PC-9 (cell line): ENCODE measurements around the gene PSME1. TPM values are rescaled to one million over a fixed set of nuclear protein-coding genes. Genes with fewer than 3 reads are reported as not detected.

ENCODE experiments used
- BruUV-seq: library from RNA; stranded (reverse); fragments of 400-500 nt; replicated peaks from 2 replicates; lab custom pipeline; 2021; lab: Mats Ljungman, UMichigan
- CTCF ChIA-PET: fragments of 300-600 bp; sonication (Branson Sonifier 250); formaldehyde crosslinking; loops from one replicate; lab custom pipeline; 2022; ENCODE audit warnings: antibody characterized with exemption; lab: Charles Lee
- POLR2A ChIA-PET: fragments of 300-600 bp; sonication (Branson Sonifier 250); formaldehyde crosslinking; loops from one replicate; lab custom pipeline; 2022; ENCODE audit warnings: antibody characterized with exemption; ENCODE audit not compliant: unreplicated experiment; lab: Charles Lee
- DNase-seq, 2 experiments: peaks; one replicate each; pipeline versions ENCODE4 v3.0.0 to v3.0.0-alpha.2; 2015 to 2022; ENCODE audit warnings: mixed read lengths in 1 of 2
- H2AFZ ChIP-seq: fragments of 200-600 bp; sonication (generic); 2 replicates; pipeline ENCODE4 v1.8.1; 2017; ENCODE audit warnings: antibody characterized with exemption
- H3F3A ChIP-seq: fragments of 200-600 bp; sonication (generic); 2 replicates; pipeline ENCODE4 v1.8.1; 2017; ENCODE audit warnings: antibody characterized with exemption, mild to moderate bottlenecking, low read depth; ENCODE audit not compliant: insufficient read depth
- H3K27ac ChIP-seq: fragments of 200-600 bp; sonication (generic); 2 replicates; pipeline ENCODE4 v1.6.1; 2016; ENCODE audit warnings: mixed run types
- H3K27me3 ChIP-seq: fragments of 200-600 bp; sonication (generic); 2 replicates; pipeline ENCODE4 v1.6.1; 2016; ENCODE audit warnings: low read depth, mixed run types; ENCODE audit not compliant: insufficient read depth
- H3K36me3 ChIP-seq: fragments of 200-600 bp; sonication (generic); 2 replicates; pipeline ENCODE4 v1.6.1; 2016; ENCODE audit warnings: low read depth, mixed run types
- H3K4me1 ChIP-seq: fragments of 200-600 bp; sonication (generic); replicated peaks from 2 replicates; pipeline ENCODE4 v1.6.1; 2016; ENCODE audit warnings: mixed run types; ENCODE audit not compliant: insufficient read depth
- H3K4me2 ChIP-seq: fragments of 200-600 bp; sonication (generic); 2 replicates; pipeline ENCODE4 v1.6.1; 2017; ENCODE audit warnings: mixed run types
- H3K4me3 ChIP-seq: fragments of 200-600 bp; sonication (generic); 2 replicates; pipeline ENCODE4 v1.6.1; 2016; ENCODE audit warnings: mixed run types
- H3K79me2 ChIP-seq: fragments of 200-600 bp; sonication (generic); 2 replicates; pipeline ENCODE4 v1.6.1; 2017; ENCODE audit warnings: low read depth, mixed run types
- H3K9me2 ChIP-seq: fragments of 200-600 bp; sonication (generic); 2 replicates; pipeline ENCODE4 v1.8.1; 2017; ENCODE audit warnings: mild to moderate bottlenecking; ENCODE audit not compliant: insufficient read depth
- H3K9me3 ChIP-seq: fragments of 200-600 bp; sonication (generic); 2 replicates; pipeline ENCODE4 v1.8.1; 2016; ENCODE audit warnings: low read depth; ENCODE audit not compliant: insufficient read depth
- H4K20me1 ChIP-seq: fragments of 200-600 bp; sonication (generic); 2 replicates; pipeline ENCODE4 v1.8.1; 2017; ENCODE audit not compliant: insufficient read depth
- CTCF ChIP-seq: fragments of 200-600 bp; sonication (generic); conservative IDR thresholded peaks from 2 replicates; pipeline ENCODE4 v1.6.1; 2017; ENCODE audit warnings: mixed run types, antibody characterized with exemption, mild to moderate bottlenecking, moderate library complexity
- EZH2 ChIP-seq: fragments of 200-600 bp; sonication (generic); IDR thresholded peaks from 2 replicates; pipeline ENCODE4 v1.8.0; 2017; ENCODE audit warnings: antibody characterized with exemption, low read depth
- intact Hi-C: fragments of 100-400 bp; cut with micrococcal nuclease; formaldehyde crosslinking; loops from one replicate; pipeline ENCODE4 v1.10.0; 2022; ENCODE audit not compliant: unreplicated experiment
- total RNA-seq: library from RNA; stranded (reverse); gene quantifications from 2 replicates; pipeline ENCODE4 v1.2.3, GENCODE V29; 2021

Gene PSME1
- total RNA-seq, 1 experiment from 2014 or later = 174 TPM

DNA sequence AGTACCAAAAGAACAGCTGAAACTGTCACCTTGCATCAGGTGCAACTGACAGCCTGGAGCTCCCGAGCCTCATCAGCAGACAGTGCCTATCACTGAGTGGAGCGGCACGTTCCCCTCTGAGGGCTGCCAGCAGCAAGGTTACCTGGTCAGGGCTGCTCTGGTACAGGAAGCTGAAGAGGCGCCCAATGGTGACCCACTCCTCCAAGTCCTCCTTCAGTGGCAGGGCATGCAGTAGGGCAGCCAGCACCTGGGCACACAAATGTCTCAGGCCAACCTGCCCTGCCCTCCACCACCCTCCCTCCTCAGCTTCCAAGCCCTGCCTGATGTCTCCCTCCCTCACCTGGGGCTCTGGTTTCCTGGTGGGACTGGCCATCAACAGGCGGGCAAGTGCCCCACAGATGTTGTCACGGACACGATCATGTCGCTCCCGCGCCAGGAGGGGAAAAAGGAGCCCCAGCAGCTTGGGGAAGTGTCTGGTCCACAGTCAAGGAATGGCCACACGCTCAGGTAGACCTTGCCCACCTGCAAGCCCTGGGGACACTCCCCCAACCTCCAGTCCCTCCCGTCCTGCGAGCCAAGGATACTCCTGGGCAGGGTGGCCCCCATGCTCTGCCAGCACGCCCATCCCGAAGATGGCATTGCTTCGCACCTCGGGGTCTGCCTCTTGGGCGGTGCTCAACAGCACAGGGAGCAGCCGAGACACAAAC lies 45.5 kb downstream of the PSME1 start:
- Histone ChIP-seq H3K4me2 (no peak overlapping the region), H3K27me3 (no peaks in the 10 kb centered on the region), H3K36me3 (no peaks in the 10 kb centered on the region), H3K27ac (no peak overlapping the region), H3K9me3 (no peaks in the 10 kb centered on the region), H3F3A (no peaks in the 10 kb centered on the region; the same call in 1 of the 2 replicates), H3K4me3 (no peak overlapping the region), H2AFZ (no peak overlapping the region), H3K79me2 (no peaks in the 10 kb centered on the region), H4K20me1 (no peaks in the 10 kb centered on the region; the same call in 1 of the 2 replicates), H3K4me1 (no peaks in the 10 kb centered on the region), H3K9me2 (no peaks in the 10 kb centered on the region)
- CTCF ChIA-PET = no interaction called here
- no peak for DNase-seq
- POLR2A ChIA-PET = interaction anchor here (0.7 kb wide), 1 partner anchor 21 kb away, joined by 3 read pairs; no protein-coding TSS in a partner anchor
- intact Hi-C loops = no loop called here
- no TSS peak for BruUV-seq
- TF ChIP-seq CTCF = no peak
- TF ChIP-seq EZH2 = no peak

- no peaks in the 10 kb centered on the region for H3K27me3 ChIP-seq
- H3K4me1 ChIP-seq = no peaks in the 10 kb centered on the region
- H2AFZ ChIP-seq = no peak overlapping the region
- peaks cover 6% of the 10 kb centered on the region; the same call in 1 of the 2 replicates for H3K79me2 ChIP-seq
- no peaks in the 10 kb centered on the region for H3K9me2 ChIP-seq
- intact Hi-C loops = no loop called here
- H3F3A ChIP-seq = no peaks in the 10 kb centered on the region
- no peak overlapping the region for H3K27ac ChIP-seq
- H3K4me2 ChIP-seq = no peak overlapping the region
- TF ChIP-seq CTCF (no peak), EZH2 (no peak)
- no peaks in the 10 kb centered on the region for H3K36me3 ChIP-seq
- H3K4me3 ChIP-seq = no peak overlapping the region
- ChIA-PET POLR2A (no interaction called here), CTCF (no interaction called here)
- BruUV-seq = no TSS peak
- no peaks in the 10 kb centered on the region for H3K9me3 ChIP-seq
- no peak for DNase-seq
- H4K20me1 ChIP-seq = no peaks in the 10 kb centered on the region; the same call in 1 of the 2 replicates
These were observed 46.3 kb downstream of the PSME1 start for GRCh38 chr14:24182110-24182882.

GRCh38 chr14:24183014-24183481 lies 47.1 kb downstream of the PSME1 start:
- Histone ChIP-seq H3K4me1 (peaks cover 6% of the 10 kb centered on the region), H3K4me3 (no peak overlapping the region), H3K36me3 (no peaks in the 10 kb centered on the region), H3K27me3 (no peaks in the 10 kb centered on the region), H3F3A (no peaks in the 10 kb centered on the region), H2AFZ (no peak overlapping the region), H3K27ac (no peak overlapping the region), H3K79me2 (peaks cover 13% of the 10 kb centered on the region), H3K9me3 (no peaks in the 10 kb centered on the region), H3K4me2 (no peak overlapping the region), H4K20me1 (no peaks in the 10 kb centered on the region; the same call in 1 of the 2 replicates), H3K9me2 (no peaks in the 10 kb centered on the region)
- ChIA-PET CTCF (no interaction called here), POLR2A (interaction anchor here (0.8 kb wide), 1 partner anchor 33 kb away, joined by 4 read pairs; no protein-coding TSS in a partner anchor)
- BruUV-seq = no TSS peak
- TF ChIP-seq CTCF (no peak), EZH2 (no peak)
- DNase-seq = no peak
- intact Hi-C loops = no loop called here
